Measurements from ENCODE around the gene GABRR3.

The GABRR3 gene

DNA sequence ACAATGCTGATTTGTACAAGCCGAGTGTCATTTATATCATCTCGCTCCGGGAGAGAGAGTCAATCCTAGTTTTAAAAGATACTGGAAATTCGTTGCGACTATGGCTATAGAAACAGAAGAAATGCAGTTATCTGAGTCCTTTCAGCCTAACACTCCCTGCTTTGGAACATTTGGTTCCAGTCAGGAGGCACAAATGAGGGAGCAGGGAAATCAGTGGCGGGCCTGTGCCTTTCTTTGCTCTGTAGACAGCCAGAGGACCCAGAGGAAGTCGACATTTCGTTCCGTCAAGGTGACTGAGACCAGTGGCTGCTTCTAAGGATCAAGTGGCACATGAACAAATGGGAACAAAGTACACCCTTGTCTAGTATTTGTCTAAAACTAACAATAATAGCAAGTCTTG, 62.1 kb downstream of the GABRR3 start:
- H3K9ac ChIP-seq (ENCODE audit: insufficient read length, low read depth): peak overlapping the region; percentile 12
- TF ChIP-seq SUZ12 (IDR thresholded peaks at IDR 0.05; ENCODE audit: extremely low read depth, insufficient read depth, insufficient read length) (no peak), ZNF274 (IDR thresholded peaks at IDR 0.05; ENCODE audit: low read depth, low read length) (no peak), YY1 (IDR thresholded peaks at IDR 0.05; ENCODE audit: insufficient read depth, insufficient read length) (no peak)
- H3K36me3 ChIP-seq (ENCODE audit: insufficient read depth, insufficient read length, low read length): no peaks in the 10 kb centered on the region
- no peaks in the 10 kb centered on the region for H3K9me3 ChIP-seq (ENCODE audit: insufficient read depth, low read length)
- DNase-seq (ENCODE audit: low read depth, low spot score): no peak
- peaks cover 4% of the 10 kb centered on the region for H3K27me3 ChIP-seq (ENCODE audit: insufficient read depth, insufficient read length)
- H3K4me1 ChIP-seq (ENCODE audit: insufficient read depth, insufficient read length): no peaks in the 10 kb centered on the region
- H3K4me3 ChIP-seq (ENCODE audit: insufficient read length, low read depth): no peak overlapping the region

DNA sequence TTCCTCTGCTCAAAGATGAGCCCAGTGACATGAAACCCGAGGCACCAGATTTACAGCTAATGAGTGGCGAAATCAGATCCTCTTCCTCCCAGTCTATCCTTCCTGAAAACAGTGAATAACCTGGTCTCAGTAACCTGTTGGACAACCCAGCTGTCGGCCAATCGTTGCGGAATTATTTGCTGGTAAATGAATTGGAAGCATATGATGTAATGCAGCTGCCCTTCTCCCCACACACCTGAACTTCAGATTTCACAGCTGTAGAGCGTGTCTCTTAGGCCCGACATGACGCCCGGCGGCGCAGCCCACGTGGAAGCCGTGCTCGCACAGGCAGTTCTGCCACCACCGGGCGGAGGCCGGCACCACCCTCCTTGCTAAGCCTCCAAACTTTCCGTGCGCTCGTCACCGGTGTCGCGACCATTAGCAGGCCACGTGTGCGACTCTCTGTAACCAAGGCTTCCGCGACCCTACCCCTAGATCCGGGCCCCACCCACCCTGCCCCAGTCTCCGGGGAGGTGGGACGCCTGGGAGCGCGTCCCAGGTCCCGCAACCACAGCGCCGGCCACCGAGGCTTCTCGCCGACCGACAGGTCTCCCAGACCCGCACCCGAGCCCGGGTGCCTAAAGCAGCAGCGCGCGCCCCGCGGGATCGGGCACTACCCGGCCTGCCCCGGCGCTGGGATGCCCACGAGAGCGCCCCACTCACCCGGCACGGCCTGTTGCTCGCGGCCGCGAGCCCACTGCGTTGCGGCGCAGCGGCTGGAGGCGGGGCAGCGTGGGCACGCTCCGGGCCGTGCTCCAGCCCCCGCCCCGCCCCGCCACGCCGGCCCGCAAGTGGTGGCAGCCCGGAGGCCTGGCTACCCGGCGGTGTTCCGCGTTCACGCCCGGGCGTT, 63.2 kb downstream of the GABRR3 start, which contains the start of gene RIOX2:
Gene RIOX2 (minus strand): TSS at position 753 of the 889 bp plus-strand sequence. CDS start 4,838 bp downstream, outside the sequence.
- H3K9me3 ChIP-seq (ENCODE audit: insufficient read depth, low read length): no peaks in the 10 kb centered on the region
- peak; percentile 25 for DNase-seq (ENCODE audit: low read depth, low spot score)
- peak within 1 kb of the TSS; percentile 88 for H3K9ac ChIP-seq (ENCODE audit: insufficient read length, low read depth)
- H3K36me3 ChIP-seq (ENCODE audit: insufficient read depth, insufficient read length, low read length): peaks cover 7% of the 10 kb centered on the region
- H3K4me1 ChIP-seq (ENCODE audit: insufficient read depth, insufficient read length): no peaks in the 10 kb centered on the region
- H3K4me3 ChIP-seq (ENCODE audit: insufficient read length, low read depth): peak within 1 kb of the TSS; percentile 60
- no peak for TF ChIP-seq ZNF274 (IDR thresholded peaks at IDR 0.05; ENCODE audit: low read depth, low read length)
- H3K27me3 ChIP-seq (ENCODE audit: insufficient read depth, insufficient read length): peaks cover 4% of the 10 kb centered on the region

DNA sequence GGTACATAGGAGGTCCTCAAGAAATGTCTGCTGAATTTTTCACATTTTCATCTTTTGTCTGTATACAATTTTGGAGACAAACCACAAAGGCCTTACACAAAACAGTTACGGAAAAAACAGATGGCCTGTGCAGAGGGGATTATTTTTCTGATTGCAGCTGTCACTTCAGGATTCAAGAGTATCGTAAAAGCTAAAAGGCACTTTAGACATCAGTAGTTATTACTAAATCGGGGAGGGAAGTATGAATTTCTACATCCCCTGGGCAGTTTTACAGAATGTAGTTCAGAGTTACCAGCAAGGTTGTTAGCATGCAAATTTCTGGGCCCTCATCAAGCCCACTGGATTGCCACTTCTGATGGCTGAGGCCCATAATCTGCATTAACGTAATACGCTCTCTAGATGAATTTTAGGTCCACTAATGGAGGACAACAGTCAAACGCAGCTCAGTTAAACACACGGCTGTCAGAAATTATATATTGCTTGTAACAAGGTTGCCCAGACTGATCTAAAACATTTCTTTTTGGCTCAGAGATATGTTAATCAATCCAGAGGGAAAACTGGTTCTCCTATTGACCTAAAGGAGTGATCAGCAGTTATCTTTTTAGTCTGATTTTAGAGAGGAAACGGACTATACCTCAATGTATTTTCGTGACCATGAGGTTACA, 64.0 kb downstream of the GABRR3 start:
- no peaks in the 10 kb centered on the region for H3K9me3 ChIP-seq (ENCODE audit: insufficient read depth, low read length)
- TF ChIP-seq SUZ12 (IDR thresholded peaks at IDR 0.05; ENCODE audit: extremely low read depth, insufficient read depth, insufficient read length) (no peak), YY1 (IDR thresholded peaks at IDR 0.05; ENCODE audit: insufficient read depth, insufficient read length) (no peak), ZNF274 (IDR thresholded peaks at IDR 0.05; ENCODE audit: low read depth, low read length) (no peak)
- H3K36me3 ChIP-seq (ENCODE audit: insufficient read depth, insufficient read length, low read length): peaks cover 16% of the 10 kb centered on the region
- DNase-seq (ENCODE audit: low read depth, low spot score): no peak
- no peaks in the 10 kb centered on the region for H3K4me1 ChIP-seq (ENCODE audit: insufficient read depth, insufficient read length)
- peaks cover 4% of the 10 kb centered on the region for H3K27me3 ChIP-seq (ENCODE audit: insufficient read depth, insufficient read length)
- H3K9ac ChIP-seq (ENCODE audit: insufficient read length, low read depth): peak overlapping the region; percentile 88
- H3K4me3 ChIP-seq (ENCODE audit: insufficient read length, low read depth): peak overlapping the region; percentile 60

DNA sequence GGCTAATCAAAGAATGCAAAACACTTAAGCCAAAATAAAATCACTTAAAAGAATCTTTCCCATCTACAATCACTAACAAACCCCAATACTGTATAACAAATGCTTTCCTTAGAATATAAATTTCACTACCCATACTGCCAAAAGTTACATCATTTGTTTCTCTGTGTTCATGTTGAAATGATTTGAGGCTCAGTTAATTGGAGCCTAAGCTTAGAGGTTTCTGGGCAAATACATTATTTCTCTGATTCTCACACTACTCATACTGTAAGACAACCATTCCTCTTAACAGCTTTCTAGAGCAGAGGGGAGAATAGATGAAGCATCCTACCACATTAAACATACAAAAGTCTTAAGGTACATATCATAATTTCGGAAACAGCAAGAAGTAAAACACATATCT, 65.0 kb downstream of the GABRR3 start:
- TF ChIP-seq SUZ12 (IDR thresholded peaks at IDR 0.05; ENCODE audit: extremely low read depth, insufficient read depth, insufficient read length) (no peak), YY1 (IDR thresholded peaks at IDR 0.05; ENCODE audit: insufficient read depth, insufficient read length) (no peak), ZNF274 (IDR thresholded peaks at IDR 0.05; ENCODE audit: low read depth, low read length) (no peak)
- H3K9ac ChIP-seq (ENCODE audit: insufficient read length, low read depth): no peak overlapping the region
- peaks cover 22% of the 10 kb centered on the region for H3K36me3 ChIP-seq (ENCODE audit: insufficient read depth, insufficient read length, low read length)
- H3K4me3 ChIP-seq (ENCODE audit: insufficient read length, low read depth): no peak overlapping the region
- no peaks in the 10 kb centered on the region for H3K4me1 ChIP-seq (ENCODE audit: insufficient read depth, insufficient read length)
- H3K9me3 ChIP-seq (ENCODE audit: insufficient read depth, low read length): no peaks in the 10 kb centered on the region
- no peak for DNase-seq (ENCODE audit: low read depth, low spot score)
- H3K27me3 ChIP-seq (ENCODE audit: insufficient read depth, insufficient read length): peaks cover 4% of the 10 kb centered on the region

DNA sequence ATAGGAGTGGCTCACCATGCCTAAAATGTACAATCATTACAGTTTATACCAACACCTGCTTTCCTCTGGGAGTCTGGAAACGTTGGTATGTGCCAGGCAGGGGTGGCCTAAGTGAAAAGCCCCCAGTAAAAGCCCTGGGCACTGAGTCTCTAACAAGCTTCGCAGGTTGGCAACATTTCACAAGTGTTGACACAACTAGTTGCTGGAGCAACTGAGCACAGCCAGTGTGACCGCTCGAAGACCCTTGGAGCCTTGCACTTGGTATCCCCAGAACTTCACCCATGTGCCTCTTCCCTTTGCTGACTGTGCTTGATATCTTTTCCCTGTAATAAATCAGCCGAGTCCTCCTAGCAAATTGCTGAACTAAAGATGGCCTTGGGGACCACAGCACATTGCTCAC, 65.6 kb downstream of the GABRR3 start:
- TF ChIP-seq ZNF274 (IDR thresholded peaks at IDR 0.05; ENCODE audit: low read depth, low read length): no peak
- no peak for TF ChIP-seq YY1 (IDR thresholded peaks at IDR 0.05; ENCODE audit: insufficient read depth, insufficient read length)
- no peak for TF ChIP-seq SUZ12 (IDR thresholded peaks at IDR 0.05; ENCODE audit: extremely low read depth, insufficient read depth, insufficient read length)
- Histone ChIP-seq H3K27me3 (ENCODE audit: insufficient read depth, insufficient read length) (peaks cover 4% of the 10 kb centered on the region), H3K9me3 (ENCODE audit: insufficient read depth, low read length) (no peaks in the 10 kb centered on the region), H3K36me3 (ENCODE audit: insufficient read depth, insufficient read length, low read length) (peaks cover 25% of the 10 kb centered on the region), H3K9ac (ENCODE audit: insufficient read length, low read depth) (no peak overlapping the region), H3K4me3 (ENCODE audit: insufficient read length, low read depth) (no peak overlapping the region), H3K4me1 (ENCODE audit: insufficient read depth, insufficient read length) (no peaks in the 10 kb centered on the region)
- DNase-seq (ENCODE audit: low read depth, low spot score): no peak

DNA sequence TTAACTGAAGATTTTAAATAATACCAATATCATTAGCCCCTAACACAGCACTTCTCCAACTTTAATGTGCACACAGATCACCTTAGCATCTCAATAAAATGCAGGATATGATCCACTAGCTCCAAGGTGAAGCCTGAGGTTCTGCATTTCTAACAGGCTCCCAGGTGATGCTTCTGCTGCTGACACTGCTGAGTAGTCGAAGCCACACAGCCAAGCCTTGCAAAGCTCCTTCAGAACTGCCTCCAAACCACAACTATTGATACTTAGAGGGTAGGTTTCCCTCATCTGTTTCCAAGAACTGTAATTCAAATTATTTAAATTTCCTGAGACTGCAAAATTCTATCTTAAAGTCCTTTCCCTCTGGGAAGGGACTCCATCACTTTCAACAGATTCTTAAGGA, 66.7 kb downstream of the GABRR3 start:
- DNase-seq (ENCODE audit: low read depth, low spot score): no peak
- Histone ChIP-seq H3K4me3 (ENCODE audit: insufficient read length, low read depth) (no peak overlapping the region), H3K4me1 (ENCODE audit: insufficient read depth, insufficient read length) (no peaks in the 10 kb centered on the region), H3K9me3 (ENCODE audit: insufficient read depth, low read length) (no peaks in the 10 kb centered on the region), H3K36me3 (ENCODE audit: insufficient read depth, insufficient read length, low read length) (peaks cover 33% of the 10 kb centered on the region), H3K9ac (ENCODE audit: insufficient read length, low read depth) (no peak overlapping the region), H3K27me3 (ENCODE audit: insufficient read depth, insufficient read length) (peaks cover 4% of the 10 kb centered on the region)
- TF ChIP-seq SUZ12 (IDR thresholded peaks at IDR 0.05; ENCODE audit: extremely low read depth, insufficient read depth, insufficient read length) (no peak), ZNF274 (IDR thresholded peaks at IDR 0.05; ENCODE audit: low read depth, low read length) (no peak), YY1 (IDR thresholded peaks at IDR 0.05; ENCODE audit: insufficient read depth, insufficient read length) (no peak)

DNA sequence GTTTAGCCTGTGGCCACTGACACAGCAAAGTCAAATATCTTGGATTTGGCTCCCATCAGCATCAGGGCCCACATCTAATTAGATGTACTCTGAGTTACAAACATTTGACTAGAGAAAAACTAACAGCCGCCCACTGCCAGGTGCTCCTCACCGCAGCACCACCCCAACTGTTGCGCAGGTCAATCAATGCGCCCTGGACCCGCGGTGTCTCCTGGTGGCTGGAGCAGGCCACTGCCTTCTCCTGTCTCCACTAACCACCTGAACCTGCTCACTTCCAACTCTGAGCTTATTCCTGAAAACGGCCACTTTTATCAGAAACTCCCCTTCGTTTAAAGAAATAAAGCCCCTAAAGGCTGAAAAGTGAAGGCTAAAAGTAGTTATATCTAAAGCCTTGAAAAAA, 67.1 kb downstream of the GABRR3 start:
- Histone ChIP-seq H3K9me3 (ENCODE audit: insufficient read depth, low read length) (no peaks in the 10 kb centered on the region), H3K36me3 (ENCODE audit: insufficient read depth, insufficient read length, low read length) (peaks cover 38% of the 10 kb centered on the region), H3K4me1 (ENCODE audit: insufficient read depth, insufficient read length) (no peaks in the 10 kb centered on the region), H3K4me3 (ENCODE audit: insufficient read length, low read depth) (no peak overlapping the region), H3K27me3 (ENCODE audit: insufficient read depth, insufficient read length) (peaks cover under 1% of the 10 kb centered on the region), H3K9ac (ENCODE audit: insufficient read length, low read depth) (no peak overlapping the region)
- TF ChIP-seq SUZ12 (IDR thresholded peaks at IDR 0.05; ENCODE audit: extremely low read depth, insufficient read depth, insufficient read length) (no peak), ZNF274 (IDR thresholded peaks at IDR 0.05; ENCODE audit: low read depth, low read length) (no peak), YY1 (IDR thresholded peaks at IDR 0.05; ENCODE audit: insufficient read depth, insufficient read length) (no peak)
- no peak for DNase-seq (ENCODE audit: low read depth, low spot score)
